K562 (cell line): Measurements from ENCODE around the gene ABCA7. TPM values are rescaled to one million over a fixed set of nuclear protein-coding genes. Genes with fewer than 3 reads are reported as not detected.

ENCODE experiments used
- AFF4 ChIP-seq: sonication (generic); formaldehyde crosslinking; IDR thresholded peaks from 2 replicates; pipeline ENCODE4 v1.8.0; 2023; ENCODE audit warnings: mild to moderate bottlenecking, missing genetic modification reagents
- ATF2 ChIP-seq: sonication (generic); formaldehyde crosslinking; IDR thresholded peaks from 2 replicates; pipeline ENCODE4 v1.8.1; 2022; ENCODE audit warnings: missing genetic modification reagents
- CHD2 ChIP-seq: IDR thresholded peaks from 2 replicates; pipeline ENCODE4 v1.6.1; 2011; ENCODE audit warnings: low read depth, low read length
- FOXA1 ChIP-seq: fragments of 450-650 bp; IDR thresholded peaks from 2 replicates; pipeline ENCODE4 v1.6.1; 2016; ENCODE audit warnings: mild to moderate bottlenecking, borderline replicate concordance
- HBP1 ChIP-seq: fragments of 450-650 bp; formaldehyde crosslinking; IDR thresholded peaks from 2 replicates; pipeline ENCODE4 v1.4.0; 2022; ENCODE audit warnings: missing genetic modification characterization
- KDM5B ChIP-seq: fragments of 200-600 bp; sonication (generic); IDR thresholded peaks from 2 replicates; pipeline ENCODE4 v1.6.1; 2012; ENCODE audit warnings: low read depth, mild to moderate bottlenecking, moderate library complexity, low read length, control low read depth, inconsistent platforms; ENCODE audit not compliant: insufficient replicate concordance
- KLF13 ChIP-seq: fragments of 450-650 bp; IDR thresholded peaks from 2 replicates; pipeline ENCODE4 v1.6.1; 2016; ENCODE audit warnings: missing genetic modification characterization, low read depth, mild to moderate bottlenecking, missing compliant biosample characterization, moderate library complexity, borderline replicate concordance
- MNT ChIP-seq, 2 experiments: fragments of 450-650 bp; conservative IDR thresholded peaks; 2 replicates each; pipeline ENCODE4 v1.6.1; 2017; ENCODE audit warnings: mild to moderate bottlenecking in 2 of 2, moderate library complexity in 2 of 2
- NBN ChIP-seq: fragments of 450-650 bp; IDR thresholded peaks from 2 replicates; pipeline ENCODE4 v1.6.1; 2016; ENCODE audit warnings: low read depth, mild to moderate bottlenecking
- TFAP4 ChIP-seq: sonication (generic); formaldehyde crosslinking; IDR thresholded peaks from 2 replicates; pipeline ENCODE4 v1.8.0; 2022; ENCODE audit warnings: missing genetic modification reagents, mild to moderate bottlenecking, moderate library complexity, borderline replicate concordance
- VEZF1 ChIP-seq: fragments of 200-800 bp; sonication (Bioruptor generic); IDR thresholded peaks from 2 replicates; pipeline ENCODE4 v1.6.1; 2017; ENCODE audit warnings: missing genetic modification characterization, missing compliant biosample characterization
- ZBTB17 ChIP-seq: fragments of 450-650 bp; formaldehyde crosslinking; IDR thresholded peaks from 2 replicates; pipeline ENCODE4 v1.4.0; 2020; ENCODE audit warnings: mild to moderate bottlenecking
- ZNF175 ChIP-seq: fragments of 200-800 bp; sonication (Bioruptor generic); IDR thresholded peaks from 2 replicates; pipeline ENCODE4 v1.6.1; 2016; ENCODE audit warnings: low read depth, mild to moderate bottlenecking, missing genetic modification characterization, missing compliant biosample characterization
- ZNF584 ChIP-seq: fragments of 200-800 bp; sonication (Bioruptor generic); IDR thresholded peaks from 2 replicates; pipeline ENCODE4 v1.6.1; 2016; ENCODE audit warnings: low read depth, mild to moderate bottlenecking, missing genetic modification characterization, missing compliant biosample characterization
- polyA plus RNA-seq, 8 experiments: library from polyadenylated mRNA; depleted of rRNA in 4 of 8; stranded (reverse) in 5 of 8; unstranded in 3 of 8; fragments of >200 nt; fragmentation: Nextera tagmentation in 2 of 8; fragmentation: Illumina TruSeq in 1 of 8; extraction: Ambion mirVana in 2 of 8; extraction: Trizol in 1 of 8; gene quantifications; 2 replicates each; pipeline versions ENCODE4 v1.2.1 to v1.2.3, GENCODE V29; 2011 to 2014; ENCODE audit warnings: inconsistent platforms in 1 of 8, missing spikeins in 1 of 8
- total RNA-seq, 7 experiments: library from RNA; depleted of rRNA in 6 of 7; stranded (reverse); fragments of >200 nt in 6 of 7; fragmentation: Illumina TruSeq in 2 of 7; extraction: Trizol in 2 of 7; gene quantifications; 2 replicates each; pipeline versions ENCODE4 v1.2.1 to v1.2.3, GENCODE V29; 2011 to 2021; ENCODE audit warnings: low replicate concordance in 1 of 7

Gene ABCA7
- total and polyA plus RNA-seq, 9 of the 15 experiments (the other 6 are each of a cell fraction or from before 2014, with no cell fraction given) = 2.3 to 96.1 (median 31.2) TPM

- TF ChIP-seq MNT (conservative IDR thresholded peaks at IDR 0.05) (peak in 1 of 2 experiments; percentile 66; a peak in 3 of 4 replicates), CHD2 (peak; percentile 9; the same call in 1 of the 2 replicates), AFF4 (CRISPR knock-in tag) (no peak), HBP1 (CRISPR knock-in tag) (no peak), ZNF584 (CRISPR knock-in tag) (no peak), KDM5B (no peak), ZBTB17 (CRISPR knock-in tag) (no peak), VEZF1 (CRISPR knock-in tag) (peak; percentile 85), ATF2 (CRISPR knock-in tag) (peak; percentile 59; the same call in 1 of the 2 replicates), TFAP4 (CRISPR knock-in tag) (peak; percentile 100), KLF13 (tag) (peak; percentile 79; the same call in 1 of the 2 replicates), FOXA1 (no peak), NBN (no peak), ZNF175 (CRISPR knock-in tag) (no peak; the same call in 1 of the 2 replicates)
Measured at GRCh38 chr19:1113030-1113985, 73.4 kb downstream of the ABCA7 start (continued).
